PC-9 (cell line): Measurements from ENCODE around the gene PRR19. TPM values are rescaled to one million over a fixed set of nuclear protein-coding genes. Genes with fewer than 3 reads are reported as not detected.
"Not testable (repeated sequence)": the region's sequence is repeated elsewhere in the genome, so short reads cannot be mapped to it uniquely, and the experiment has no call there.

Source experiments
- BruUV-seq: library from RNA; stranded (reverse); fragments of 400-500 nt; replicated peaks from 2 replicates; lab custom pipeline; 2021; lab: Mats Ljungman, UMichigan
- CTCF ChIA-PET: fragments of 300-600 bp; sonication (Branson Sonifier 250); formaldehyde crosslinking; loops from one replicate; lab custom pipeline; 2022; ENCODE audit warnings: antibody characterized with exemption; lab: Charles Lee
- POLR2A ChIA-PET: fragments of 300-600 bp; sonication (Branson Sonifier 250); formaldehyde crosslinking; loops from one replicate; lab custom pipeline; 2022; ENCODE audit warnings: antibody characterized with exemption; ENCODE audit not compliant: unreplicated experiment; lab: Charles Lee
- DNase-seq, 2 experiments: peaks; one replicate each; pipeline versions ENCODE4 v3.0.0 to v3.0.0-alpha.2; 2015 to 2022; ENCODE audit warnings: mixed read lengths in 1 of 2
- H2AFZ ChIP-seq: fragments of 200-600 bp; sonication (generic); 2 replicates; pipeline ENCODE4 v1.8.1; 2017; ENCODE audit warnings: antibody characterized with exemption
- H3F3A ChIP-seq: fragments of 200-600 bp; sonication (generic); 2 replicates; pipeline ENCODE4 v1.8.1; 2017; ENCODE audit warnings: antibody characterized with exemption, mild to moderate bottlenecking, low read depth; ENCODE audit not compliant: insufficient read depth
- H3K27ac ChIP-seq: fragments of 200-600 bp; sonication (generic); 2 replicates; pipeline ENCODE4 v1.6.1; 2016; ENCODE audit warnings: mixed run types
- H3K27me3 ChIP-seq: fragments of 200-600 bp; sonication (generic); 2 replicates; pipeline ENCODE4 v1.6.1; 2016; ENCODE audit warnings: low read depth, mixed run types; ENCODE audit not compliant: insufficient read depth
- H3K36me3 ChIP-seq: fragments of 200-600 bp; sonication (generic); 2 replicates; pipeline ENCODE4 v1.6.1; 2016; ENCODE audit warnings: low read depth, mixed run types
- H3K4me1 ChIP-seq: fragments of 200-600 bp; sonication (generic); replicated peaks from 2 replicates; pipeline ENCODE4 v1.6.1; 2016; ENCODE audit warnings: mixed run types; ENCODE audit not compliant: insufficient read depth
- H3K4me2 ChIP-seq: fragments of 200-600 bp; sonication (generic); 2 replicates; pipeline ENCODE4 v1.6.1; 2017; ENCODE audit warnings: mixed run types
- H3K4me3 ChIP-seq: fragments of 200-600 bp; sonication (generic); 2 replicates; pipeline ENCODE4 v1.6.1; 2016; ENCODE audit warnings: mixed run types
- H3K79me2 ChIP-seq: fragments of 200-600 bp; sonication (generic); 2 replicates; pipeline ENCODE4 v1.6.1; 2017; ENCODE audit warnings: low read depth, mixed run types
- H3K9me2 ChIP-seq: fragments of 200-600 bp; sonication (generic); 2 replicates; pipeline ENCODE4 v1.8.1; 2017; ENCODE audit warnings: mild to moderate bottlenecking; ENCODE audit not compliant: insufficient read depth
- H3K9me3 ChIP-seq: fragments of 200-600 bp; sonication (generic); 2 replicates; pipeline ENCODE4 v1.8.1; 2016; ENCODE audit warnings: low read depth; ENCODE audit not compliant: insufficient read depth
- H4K20me1 ChIP-seq: fragments of 200-600 bp; sonication (generic); 2 replicates; pipeline ENCODE4 v1.8.1; 2017; ENCODE audit not compliant: insufficient read depth
- EZH2 ChIP-seq: fragments of 200-600 bp; sonication (generic); IDR thresholded peaks from 2 replicates; pipeline ENCODE4 v1.8.0; 2017; ENCODE audit warnings: antibody characterized with exemption, low read depth
- intact Hi-C: fragments of 100-400 bp; cut with micrococcal nuclease; formaldehyde crosslinking; loops from one replicate; pipeline ENCODE4 v1.10.0; 2022; ENCODE audit not compliant: unreplicated experiment
- total RNA-seq: library from RNA; stranded (reverse); gene quantifications from 2 replicates; pipeline ENCODE4 v1.2.3, GENCODE V29; 2021
- TF ChIP-seq, protein P1 (sequence below): fragments of 200-600 bp; sonication (generic); conservative IDR thresholded peaks from 2 replicates; pipeline ENCODE4 v1.6.1; 2017; ENCODE audit warnings: mixed run types, antibody characterized with exemption, mild to moderate bottlenecking, moderate library complexity

PRR19 gene
- total RNA-seq, 1 experiment from 2014 or later: 0.85 TPM

DNA sequence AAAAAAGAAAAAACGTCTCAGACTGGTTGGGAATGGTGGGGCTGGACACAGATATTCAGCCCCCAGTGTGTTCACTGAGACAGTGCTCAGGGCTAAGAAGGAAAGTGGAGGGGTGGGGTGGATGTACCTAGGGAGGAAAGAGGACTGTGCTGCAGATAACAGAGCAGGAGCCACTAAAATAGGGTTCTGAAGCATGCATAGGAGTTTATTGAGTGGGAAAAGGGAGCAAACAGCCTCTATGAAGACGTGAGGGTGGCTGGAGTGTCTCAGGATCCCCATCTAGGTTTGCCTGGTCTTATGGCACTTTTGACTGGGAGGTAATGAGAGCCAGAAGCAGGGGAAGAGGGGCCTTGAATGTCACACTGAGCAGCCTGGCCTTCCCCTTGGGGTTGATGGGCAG, 26.9 kb downstream of the PRR19 start:
- Histone ChIP-seq H3K27me3 (no peaks in the 10 kb centered on the region), H3K4me2 (no peak overlapping the region), H3K4me1 (peaks cover 14% of the 10 kb centered on the region), H3K36me3 (no peaks in the 10 kb centered on the region), H3K79me2 (peaks cover 21% of the 10 kb centered on the region), H2AFZ (no peak overlapping the region), H3K9me2 (no peaks in the 10 kb centered on the region), H4K20me1 (no peaks in the 10 kb centered on the region), H3K4me3 (no peak overlapping the region), H3K27ac (no peak overlapping the region), H3F3A (no peaks in the 10 kb centered on the region), H3K9me3 (no peaks in the 10 kb centered on the region)
- no TSS peak for BruUV-seq
- intact Hi-C loops: loop anchor here (5.0 kb wide), 1 partner anchor 103 kb away; no protein-coding TSS in a partner anchor
- ChIA-PET CTCF (no interaction called here), POLR2A (no interaction called here)
- DNase-seq: no peak
- TF ChIP-seq, protein P1, sequence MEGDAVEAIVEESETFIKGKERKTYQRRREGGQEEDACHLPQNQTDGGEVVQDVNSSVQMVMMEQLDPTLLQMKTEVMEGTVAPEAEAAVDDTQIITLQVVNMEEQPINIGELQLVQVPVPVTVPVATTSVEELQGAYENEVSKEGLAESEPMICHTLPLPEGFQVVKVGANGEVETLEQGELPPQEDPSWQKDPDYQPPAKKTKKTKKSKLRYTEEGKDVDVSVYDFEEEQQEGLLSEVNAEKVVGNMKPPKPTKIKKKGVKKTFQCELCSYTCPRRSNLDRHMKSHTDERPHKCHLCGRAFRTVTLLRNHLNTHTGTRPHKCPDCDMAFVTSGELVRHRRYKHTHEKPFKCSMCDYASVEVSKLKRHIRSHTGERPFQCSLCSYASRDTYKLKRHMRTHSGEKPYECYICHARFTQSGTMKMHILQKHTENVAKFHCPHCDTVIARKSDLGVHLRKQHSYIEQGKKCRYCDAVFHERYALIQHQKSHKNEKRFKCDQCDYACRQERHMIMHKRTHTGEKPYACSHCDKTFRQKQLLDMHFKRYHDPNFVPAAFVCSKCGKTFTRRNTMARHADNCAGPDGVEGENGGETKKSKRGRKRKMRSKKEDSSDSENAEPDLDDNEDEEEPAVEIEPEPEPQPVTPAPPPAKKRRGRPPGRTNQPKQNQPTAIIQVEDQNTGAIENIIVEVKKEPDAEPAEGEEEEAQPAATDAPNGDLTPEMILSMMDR: no peak
- no peak for TF ChIP-seq EZH2

DNA sequence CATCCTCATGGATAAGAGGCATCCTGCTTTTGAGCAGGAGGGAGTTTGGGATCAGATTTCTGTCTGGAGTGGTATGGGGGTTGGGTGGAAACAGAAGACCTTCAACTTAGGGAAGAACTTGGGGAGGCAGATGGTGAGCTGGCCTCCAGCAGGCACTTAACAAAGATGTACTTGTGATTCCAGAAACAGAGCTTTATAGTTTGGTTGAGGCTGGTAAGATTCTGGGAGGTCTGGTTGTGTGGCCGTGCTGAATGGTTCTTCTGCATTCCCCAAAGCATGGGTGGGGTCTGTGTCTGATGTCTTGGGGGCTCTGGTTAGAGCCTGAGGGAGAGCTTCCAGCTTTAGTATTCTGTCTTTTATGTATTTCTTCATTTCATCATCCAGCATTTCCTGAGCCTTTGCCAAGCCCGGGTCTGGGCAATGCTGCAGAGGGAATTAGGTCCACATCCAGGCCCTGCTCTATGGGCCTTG, 28.3 kb downstream of the PRR19 start:
- Histone ChIP-seq H3K9me3 (no peaks in the 10 kb centered on the region), H3K79me2 (peaks cover 21% of the 10 kb centered on the region), H3K27me3 (no peaks in the 10 kb centered on the region), H3K36me3 (no peaks in the 10 kb centered on the region), H4K20me1 (no peaks in the 10 kb centered on the region), H3K4me3 (no peak overlapping the region), H3K27ac (no peak overlapping the region), H3K4me2 (no peak overlapping the region), H2AFZ (no peak overlapping the region), H3K9me2 (no peaks in the 10 kb centered on the region), H3K4me1 (peaks cover 10% of the 10 kb centered on the region), H3F3A (no peaks in the 10 kb centered on the region)
- ChIA-PET CTCF (no interaction called here), POLR2A (no interaction called here)
- BruUV-seq: no TSS peak
- TF ChIP-seq, protein P1: no peak
- no peak for TF ChIP-seq EZH2
- no peak for DNase-seq
- intact Hi-C loops: no loop called here

DNA sequence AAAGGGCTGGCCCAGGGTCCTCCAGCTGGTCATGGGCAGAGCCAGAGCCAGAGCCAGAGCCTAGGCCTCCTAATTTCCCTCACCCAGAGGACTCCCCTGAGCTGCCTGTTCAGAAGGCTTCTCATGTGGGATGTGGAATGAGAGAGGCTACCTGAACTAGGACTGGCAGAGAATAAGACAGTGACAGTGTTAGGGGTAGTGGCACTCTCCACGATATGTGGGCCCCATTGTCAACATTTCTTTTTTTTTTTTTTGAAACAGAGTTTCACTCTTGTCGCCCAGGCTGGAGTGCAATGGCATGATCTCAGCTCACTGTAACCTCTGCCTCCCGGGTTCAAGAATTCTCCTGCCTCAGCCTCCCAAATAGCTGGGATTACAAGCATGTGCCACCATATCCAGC, 29.4 kb downstream of the PRR19 start:
- H3K9me2 ChIP-seq, H3K9me3 ChIP-seq, H3K27ac ChIP-seq, H2AFZ ChIP-seq, POLR2A ChIA-PET, DNase-seq, H3K4me1 ChIP-seq, H3K4me2 ChIP-seq, H4K20me1 ChIP-seq, intact Hi-C loops, H3K36me3 ChIP-seq, BruUV-seq, H3F3A ChIP-seq, H3K4me3 ChIP-seq, H3K27me3 ChIP-seq: not testable (repeated sequence)
- CTCF ChIA-PET: interaction anchor here (0.7 kb wide), 1 partner anchor 222 kb away, joined by 5 read pairs; no protein-coding TSS in a partner anchor
- H3K79me2 ChIP-seq: peaks cover 13% of the 10 kb centered on the region

DNA sequence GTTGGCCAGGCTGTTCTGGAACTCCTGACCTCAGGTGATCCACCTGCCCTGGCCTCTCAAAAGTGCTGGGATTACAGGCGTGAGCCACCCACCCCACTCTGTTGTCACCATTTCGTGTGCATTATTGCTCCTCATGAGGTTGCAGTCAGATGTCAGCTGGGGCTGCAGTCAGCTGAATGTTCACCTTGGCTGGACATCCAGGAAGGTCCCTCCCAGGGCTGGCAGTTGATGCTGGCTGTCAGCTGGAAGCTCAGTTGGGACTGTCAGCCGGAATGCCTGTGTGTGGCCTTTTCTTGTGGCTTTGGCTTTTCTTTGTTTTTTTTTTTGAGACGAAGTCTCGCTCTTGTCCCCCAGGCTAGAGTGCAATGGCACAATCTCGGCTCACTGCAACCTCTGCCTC, 30.1 kb downstream of the PRR19 start:
- Histone ChIP-seq H3F3A (no peaks in the 10 kb centered on the region), H3K79me2 (peaks cover 6% of the 10 kb centered on the region; the same call in 1 of the 2 replicates), H3K9me3 (no peaks in the 10 kb centered on the region), H3K27me3 (no peaks in the 10 kb centered on the region), H4K20me1 (no peaks in the 10 kb centered on the region), H3K4me3 (no peak overlapping the region), H3K27ac (no peak overlapping the region), H3K4me1 (peaks cover under 1% of the 10 kb centered on the region; the same call in 1 of the 2 replicates), H3K9me2 (no peaks in the 10 kb centered on the region), H2AFZ (no peak overlapping the region), H3K4me2 (no peak overlapping the region), H3K36me3 (no peaks in the 10 kb centered on the region)
- POLR2A ChIA-PET: interaction anchor here (0.6 kb wide), 1 partner anchor 30 kb away, joined by 3 read pairs; the partner anchor contains the start of gene PAFAH1B3
- no TSS peak for BruUV-seq
- CTCF ChIA-PET: interaction anchor here (0.7 kb wide), 2 partner anchors 43 to 223 kb away, joined by 4 to 5 read pairs; no protein-coding TSS in a partner anchor
- DNase-seq: no peak
- intact Hi-C loops: no loop called here
- TF ChIP-seq, protein P1: no peak
- no peak for TF ChIP-seq EZH2
